Immature natural killer cell (primary cell): ENCODE results near the gene HEPHL1. TPM values are rescaled to one million over a fixed set of nuclear protein-coding genes. Genes with fewer than 3 reads are reported as not detected.

Experiments
- polyA plus RNA-seq, 3 donors: library from polyadenylated mRNA; unstranded; fragments of 300-500 nt; fragmentation: Illumina TruSeq; gene quantifications; one replicate each; pipeline ENCODE4 v1.2.3, GENCODE V29; 2021

The HEPHL1 gene
- polyA plus RNA-seq, 3 donors from 2014 or later: not detected

Other genes starting within 250 kb of the HEPHL1 start
- gene MED17, start 237.1 kb upstream of the HEPHL1 start, polyA plus RNA-seq: 10 to 100 TPM in 1 of 3 donors, 1 to 10 TPM in 2; 8.2 to 24.5 (median 8.8) TPM
- not detected for gene VSTM5, start 170.7 kb upstream of the HEPHL1 start, polyA plus RNA-seq
- 10 to 100 TPM in 2 of 3 donors, 1 to 10 TPM in 1; 9.2 to 16.0 (median 12.8) TPM for gene PANX1, start 107.5 kb downstream of the HEPHL1 start, polyA plus RNA-seq